ENCODE data around the gene ZNF292. TPM values are rescaled to one million over a fixed set of nuclear protein-coding genes. Genes with fewer than 3 reads are reported as not detected.

ZNF292 gene
- total and polyA plus RNA-seq, 7 donors: 3.0 to 117 (median 50.7) TPM

DNA sequence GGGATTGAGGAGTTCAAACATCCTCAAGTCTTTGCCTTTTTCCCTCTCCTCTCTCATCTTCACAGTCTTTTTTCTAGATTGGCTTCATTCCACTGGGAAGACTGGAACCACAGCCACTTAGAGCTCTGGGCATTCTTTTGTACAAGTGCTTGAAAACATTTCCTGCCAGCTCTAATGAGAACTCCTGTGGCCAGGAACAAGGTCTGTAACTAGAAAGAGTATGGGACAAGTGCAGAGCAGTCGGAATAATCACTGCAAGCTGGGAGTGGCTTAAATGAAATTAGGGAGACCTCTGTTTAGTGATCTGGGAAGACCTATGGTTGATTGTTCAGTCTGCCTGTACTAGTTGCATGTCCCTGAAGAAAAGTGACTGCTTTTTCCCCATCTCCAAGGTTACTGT is 126.1 kb downstream of the ZNF292 start:
- no peaks in the 10 kb centered on the region for H3K27me3 ChIP-seq
- intact Hi-C loops (cut with DNase I): no loop called here
- peaks cover 0 to under 1% (median 0%) of the 10 kb centered on the region in 4 donors for H3K4me1 ChIP-seq
- H3K27ac ChIP-seq: no peak overlapping the region
- H3K9me3 ChIP-seq: no peaks in the 10 kb centered on the region
- 79% methylated on average over 1 of the region's 1 CpG for WGBS, 2 donors
- H3K4me3 ChIP-seq: no peak overlapping the region
- TF ChIP-seq POLR2AphosphoS5 (IDR thresholded peaks at IDR 0.05): no peak
- no peak for TF ChIP-seq EP300 (IDR thresholded peaks at IDR 0.05)
- TF ChIP-seq POLR2A (IDR thresholded peaks at IDR 0.05): no peak
- TF ChIP-seq, protein P1, sequence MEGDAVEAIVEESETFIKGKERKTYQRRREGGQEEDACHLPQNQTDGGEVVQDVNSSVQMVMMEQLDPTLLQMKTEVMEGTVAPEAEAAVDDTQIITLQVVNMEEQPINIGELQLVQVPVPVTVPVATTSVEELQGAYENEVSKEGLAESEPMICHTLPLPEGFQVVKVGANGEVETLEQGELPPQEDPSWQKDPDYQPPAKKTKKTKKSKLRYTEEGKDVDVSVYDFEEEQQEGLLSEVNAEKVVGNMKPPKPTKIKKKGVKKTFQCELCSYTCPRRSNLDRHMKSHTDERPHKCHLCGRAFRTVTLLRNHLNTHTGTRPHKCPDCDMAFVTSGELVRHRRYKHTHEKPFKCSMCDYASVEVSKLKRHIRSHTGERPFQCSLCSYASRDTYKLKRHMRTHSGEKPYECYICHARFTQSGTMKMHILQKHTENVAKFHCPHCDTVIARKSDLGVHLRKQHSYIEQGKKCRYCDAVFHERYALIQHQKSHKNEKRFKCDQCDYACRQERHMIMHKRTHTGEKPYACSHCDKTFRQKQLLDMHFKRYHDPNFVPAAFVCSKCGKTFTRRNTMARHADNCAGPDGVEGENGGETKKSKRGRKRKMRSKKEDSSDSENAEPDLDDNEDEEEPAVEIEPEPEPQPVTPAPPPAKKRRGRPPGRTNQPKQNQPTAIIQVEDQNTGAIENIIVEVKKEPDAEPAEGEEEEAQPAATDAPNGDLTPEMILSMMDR (IDR thresholded peaks at IDR 0.05): no peak
- no peak for DNase-seq
- H3K36me3 ChIP-seq: no peaks in the 10 kb centered on the region

DNA sequence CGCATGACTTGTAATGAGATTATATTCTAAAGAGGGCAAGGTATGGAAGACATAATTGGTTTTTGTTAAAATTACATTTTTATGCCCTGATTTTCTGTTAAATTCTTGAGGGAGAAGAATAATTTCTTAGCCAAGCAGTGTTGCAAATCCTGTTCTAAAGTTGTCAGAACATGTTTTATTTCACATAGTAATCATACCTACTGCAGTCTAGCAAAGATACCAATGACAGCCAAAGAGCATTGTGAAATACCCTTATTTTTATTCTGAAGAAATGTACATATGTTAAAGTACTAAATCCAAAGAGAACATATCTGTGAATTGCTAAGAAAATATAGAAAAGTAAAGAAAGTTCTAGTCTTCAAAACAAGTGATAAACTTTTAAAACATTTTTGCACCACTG is 127.4 kb downstream of the ZNF292 start:
- no peak for DNase-seq
- Histone ChIP-seq H3K27me3 (no peaks in the 10 kb centered on the region), H3K27ac (no peak overlapping the region), H3K4me3 (no peak overlapping the region), H3K9me3 (no peaks in the 10 kb centered on the region), H3K36me3 (no peaks in the 10 kb centered on the region), H3K4me1 (no peaks in the 10 kb centered on the region)
- 96 to 97% methylated on average over 1 of the region's 1 CpG for WGBS, 2 donors
- TF ChIP-seq, protein P1 (IDR thresholded peaks at IDR 0.05): no peak
- TF ChIP-seq POLR2AphosphoS5 (IDR thresholded peaks at IDR 0.05): no peak
- intact Hi-C loops (cut with DNase I): no loop called here

DNA sequence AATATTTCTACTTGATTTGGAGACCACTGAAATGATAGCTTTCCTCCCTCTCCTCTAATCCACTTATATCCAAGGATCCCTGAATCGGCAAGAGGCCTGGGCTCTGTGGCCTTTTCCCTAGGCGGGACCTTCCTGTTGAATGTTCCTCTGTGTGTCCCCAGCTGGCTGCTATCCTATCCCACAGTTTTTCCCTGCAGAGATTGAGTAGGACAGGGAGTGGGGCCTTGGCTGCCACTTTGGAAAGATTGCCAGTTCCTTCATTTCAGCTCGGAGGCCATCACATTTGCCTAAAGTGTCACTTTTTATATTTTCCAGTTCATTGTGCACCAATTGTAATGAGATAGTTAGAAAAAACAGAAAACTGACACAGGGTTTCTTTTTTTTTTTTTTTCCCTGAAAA is 128.1 kb downstream of the ZNF292 start:
- Histone ChIP-seq H3K9me3 (no peaks in the 10 kb centered on the region), H3K4me1 (no peaks in the 10 kb centered on the region), H3K27me3 (no peaks in the 10 kb centered on the region), H3K36me3 (no peaks in the 10 kb centered on the region), H3K27ac (no peak overlapping the region), H3K4me3 (no peak overlapping the region)
- 83 to 86% methylated on average over 3 of the region's 3 CpGs for WGBS, 2 donors
- TF ChIP-seq POLR2AphosphoS5 (IDR thresholded peaks at IDR 0.05): no peak
- TF ChIP-seq, protein P1 (IDR thresholded peaks at IDR 0.05): no peak
- no peak for TF ChIP-seq EP300 (IDR thresholded peaks at IDR 0.05)
- no peak for TF ChIP-seq POLR2A (IDR thresholded peaks at IDR 0.05)
- DNase-seq: no peak
- intact Hi-C loops (cut with DNase I): no loop called here

DNA sequence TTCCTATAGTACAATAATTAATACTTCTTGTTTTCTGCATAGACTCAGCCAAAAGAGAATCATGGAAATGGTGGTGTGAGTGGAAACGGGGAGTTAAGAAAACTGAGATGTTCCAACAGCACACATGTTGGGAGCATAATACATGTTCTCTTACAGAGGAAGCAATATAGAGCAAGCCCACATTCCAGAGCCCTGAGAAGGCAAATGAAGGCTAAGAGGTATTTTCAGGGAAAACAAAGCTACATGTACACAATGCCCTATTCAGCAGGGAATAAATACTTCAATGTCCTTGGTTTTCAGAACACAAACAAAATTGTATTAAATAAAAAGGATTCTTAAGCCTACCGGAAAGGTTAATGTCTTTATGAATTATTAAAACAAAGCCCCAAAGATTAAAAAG is 131.9 kb downstream of the ZNF292 start:
- H3K9me3 ChIP-seq: no peaks in the 10 kb centered on the region
- DNase-seq: no peak
- no peak overlapping the region for H3K27ac ChIP-seq
- H3K4me3 ChIP-seq: no peak overlapping the region
- H3K36me3 ChIP-seq: no peaks in the 10 kb centered on the region
- no peaks in the 10 kb centered on the region for H3K27me3 ChIP-seq
- no peak for TF ChIP-seq POLR2AphosphoS5 (IDR thresholded peaks at IDR 0.05)
- no peak for TF ChIP-seq EP300 (IDR thresholded peaks at IDR 0.05)
- no peak for TF ChIP-seq POLR2A (IDR thresholded peaks at IDR 0.05)
- TF ChIP-seq, protein P1 (IDR thresholded peaks at IDR 0.05): no peak
- 93 to 95% methylated on average over 2 of the region's 2 CpGs for WGBS, 2 donors
- intact Hi-C loops (cut with DNase I): no loop called here
- H3K4me1 ChIP-seq: no peaks in the 10 kb centered on the region

DNA sequence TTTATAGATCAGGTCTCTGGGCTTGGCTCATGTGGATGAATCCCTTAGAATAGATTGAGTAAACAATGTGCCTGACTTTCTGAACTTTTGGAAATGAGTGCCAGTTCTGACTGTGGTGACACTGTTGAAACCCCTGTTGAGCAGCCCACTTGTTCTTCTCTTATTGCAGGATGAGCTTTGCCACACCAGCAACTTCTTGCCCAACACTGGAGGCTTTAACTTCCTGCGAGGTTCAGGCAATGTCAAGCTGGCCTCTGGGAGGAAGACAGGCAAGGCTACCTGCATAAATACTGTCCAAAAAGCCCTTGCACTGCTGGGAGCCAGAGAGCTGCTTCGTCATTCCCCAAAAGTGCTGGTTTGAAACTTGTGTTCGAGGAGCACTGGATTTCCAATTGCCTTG is 134.2 kb downstream of the ZNF292 start:
- 93% methylated on average over 3 of the region's 3 CpGs for WGBS, 2 donors
- intact Hi-C loops (cut with DNase I): no loop called here
- H3K4me3 ChIP-seq: no peak overlapping the region

More for the DNA sequence above, 134.2 kb downstream of the ZNF292 start:
- DNase-seq: no peak
- TF ChIP-seq EP300 (IDR thresholded peaks at IDR 0.05) (no peak), POLR2AphosphoS5 (IDR thresholded peaks at IDR 0.05) (no peak), POLR2A (IDR thresholded peaks at IDR 0.05) (no peak)
- TF ChIP-seq, protein P1 (IDR thresholded peaks at IDR 0.05): no peak
- Histone ChIP-seq H3K36me3 (no peaks in the 10 kb centered on the region), H3K27ac (no peak overlapping the region), H3K9me3 (no peaks in the 10 kb centered on the region), H3K4me1 (no peaks in the 10 kb centered on the region), H3K27me3 (no peaks in the 10 kb centered on the region)

All from sigmoid colon (tissue), 7 donors.